Measurements from ENCODE around the gene TMEM37. TPM values are rescaled to one million over a fixed set of nuclear protein-coding genes. Genes with fewer than 3 reads are reported as not detected.
"Not testable (repeated sequence)": the region's sequence is repeated elsewhere in the genome, so short reads cannot be mapped to it uniquely, and the experiment has no call there.

TMEM37 gene, protein sequence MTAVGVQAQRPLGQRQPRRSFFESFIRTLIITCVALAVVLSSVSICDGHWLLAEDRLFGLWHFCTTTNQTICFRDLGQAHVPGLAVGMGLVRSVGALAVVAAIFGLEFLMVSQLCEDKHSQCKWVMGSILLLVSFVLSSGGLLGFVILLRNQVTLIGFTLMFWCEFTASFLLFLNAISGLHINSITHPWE
- polyA plus RNA-seq (2014; cell fraction: cytosol; rRNA removed): 0.52 TPM in 1 of 2 replicates, not detected in the other
- not detected in 2 replicates for polyA plus RNA-seq (2014; cell fraction: nucleus; rRNA removed)

DNA sequence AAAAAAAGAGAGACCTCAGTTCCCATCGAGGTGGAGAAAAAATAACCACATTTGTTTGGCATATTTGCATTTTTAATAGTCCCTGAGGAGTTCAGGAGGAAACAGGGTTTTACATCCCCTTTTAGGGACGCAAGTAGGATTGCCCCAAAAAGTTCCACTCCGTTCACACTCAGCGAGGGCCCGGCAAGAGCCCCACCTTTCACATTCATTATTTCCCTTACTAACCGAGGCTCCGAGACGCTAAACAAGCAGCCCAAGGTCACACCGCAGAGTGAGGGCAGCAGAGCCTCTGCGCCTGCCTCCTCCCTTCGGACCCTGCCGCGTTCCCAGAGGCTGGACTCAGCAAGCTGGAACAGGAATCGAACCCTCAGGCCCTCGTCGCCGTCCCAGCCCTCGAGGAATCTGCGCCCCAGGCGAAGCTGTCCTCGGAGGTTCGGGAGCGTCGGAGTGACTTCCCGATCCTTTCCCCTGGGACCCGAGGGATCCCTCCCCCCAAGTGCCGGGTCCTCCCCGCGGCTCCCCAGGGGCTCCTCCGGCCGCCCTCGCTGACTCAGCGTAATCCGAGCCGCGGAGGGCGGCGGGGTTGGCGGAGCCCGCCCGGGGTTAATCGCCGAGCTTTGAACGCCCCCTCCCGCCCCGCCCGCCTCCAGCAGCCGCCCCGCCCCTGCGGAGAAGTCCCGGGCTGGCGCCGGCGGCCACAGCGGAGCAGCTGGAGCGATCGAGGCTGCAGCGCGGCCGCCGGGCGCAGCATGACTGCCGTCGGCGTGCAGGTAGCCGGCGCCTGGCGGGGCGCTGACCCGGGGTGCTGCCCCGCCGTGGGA lies at the start of gene TMEM37:
Gene TMEM37, plus strand, starts transcription at position 700 of the 821 bp plus-strand sequence. Its CDS starts 50 bp downstream, at position 750.
- DNase-seq (ENCODE audit: low spot score): peak; percentile 45

DNA sequence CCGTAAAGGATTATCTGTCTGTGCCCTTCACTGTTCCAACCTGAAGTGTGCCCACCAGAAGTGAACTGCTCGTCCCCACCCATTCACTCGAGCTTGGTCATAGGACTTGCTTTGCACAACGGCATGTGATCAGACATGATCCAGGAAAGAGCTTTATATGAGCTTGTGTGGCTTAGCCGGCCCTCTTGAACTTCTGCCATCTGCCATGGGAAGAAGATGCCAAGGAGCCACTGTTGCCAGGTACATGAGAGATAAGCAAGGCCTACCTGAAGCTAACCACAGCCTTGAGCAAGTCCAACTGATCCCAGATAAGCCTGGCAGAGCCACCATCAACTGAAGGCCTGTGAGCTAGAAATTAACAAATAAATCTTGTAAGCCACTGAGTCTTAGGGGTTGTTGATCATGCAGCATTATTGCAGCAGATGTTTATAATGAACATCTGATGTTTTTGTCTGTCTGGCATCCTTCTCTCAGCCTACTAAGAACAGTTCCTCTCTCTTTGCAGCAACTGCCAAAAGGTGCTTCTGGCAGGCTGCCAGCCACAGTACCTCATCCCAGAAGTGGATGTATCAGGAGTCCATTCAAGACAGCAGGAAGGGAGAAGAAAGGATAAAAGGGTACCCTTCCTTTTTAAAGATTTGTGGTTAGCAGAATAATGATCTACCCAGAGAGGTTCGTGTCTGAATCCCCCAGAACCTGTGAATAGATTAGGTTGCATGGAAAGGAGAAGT lies 48.1 kb upstream of the TMEM37 start:
- no peak for DNase-seq (ENCODE audit: low spot score)

DNA sequence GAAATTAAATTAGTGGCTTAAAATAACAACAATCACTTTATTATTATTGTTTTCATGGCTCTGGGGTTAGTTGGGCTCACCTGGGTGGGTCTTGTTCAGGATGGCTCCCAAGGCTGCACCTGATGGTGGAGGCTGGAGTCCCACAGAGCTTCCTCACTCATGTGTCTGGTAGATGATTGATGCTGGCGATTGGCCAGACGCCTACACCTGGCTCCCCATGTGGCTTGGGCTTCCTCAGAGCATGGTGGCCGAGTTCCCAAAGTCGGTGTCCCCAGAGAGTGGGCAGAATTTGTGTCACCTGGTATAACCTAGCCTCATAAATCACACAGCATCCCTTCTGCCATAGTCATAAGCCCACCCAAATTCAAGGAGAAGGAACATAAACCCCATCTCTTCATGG lies 46.7 kb upstream of the TMEM37 start:
- DNase-seq (ENCODE audit: low spot score): no peak

DNA sequence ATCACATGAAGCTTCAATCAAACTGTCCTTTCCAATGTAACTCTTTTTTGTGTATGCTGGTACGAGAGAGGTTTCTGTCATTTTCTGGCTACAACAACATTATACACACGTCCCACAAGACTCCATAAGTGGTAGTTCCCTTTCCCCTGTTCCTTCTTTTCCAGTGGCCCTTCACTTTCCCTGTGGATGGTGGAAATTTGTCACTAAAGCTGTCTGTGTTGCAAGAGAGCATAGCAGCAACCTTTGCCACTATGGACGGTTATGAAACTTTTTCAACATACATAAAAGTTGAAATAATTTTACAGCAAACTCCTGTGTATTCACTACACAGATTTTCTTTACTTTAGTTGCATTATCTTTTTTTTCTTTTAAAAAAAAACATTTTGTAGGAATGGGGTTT lies 46.2 kb upstream of the TMEM37 start:
- DNase-seq (ENCODE audit: low spot score): no peak

DNA sequence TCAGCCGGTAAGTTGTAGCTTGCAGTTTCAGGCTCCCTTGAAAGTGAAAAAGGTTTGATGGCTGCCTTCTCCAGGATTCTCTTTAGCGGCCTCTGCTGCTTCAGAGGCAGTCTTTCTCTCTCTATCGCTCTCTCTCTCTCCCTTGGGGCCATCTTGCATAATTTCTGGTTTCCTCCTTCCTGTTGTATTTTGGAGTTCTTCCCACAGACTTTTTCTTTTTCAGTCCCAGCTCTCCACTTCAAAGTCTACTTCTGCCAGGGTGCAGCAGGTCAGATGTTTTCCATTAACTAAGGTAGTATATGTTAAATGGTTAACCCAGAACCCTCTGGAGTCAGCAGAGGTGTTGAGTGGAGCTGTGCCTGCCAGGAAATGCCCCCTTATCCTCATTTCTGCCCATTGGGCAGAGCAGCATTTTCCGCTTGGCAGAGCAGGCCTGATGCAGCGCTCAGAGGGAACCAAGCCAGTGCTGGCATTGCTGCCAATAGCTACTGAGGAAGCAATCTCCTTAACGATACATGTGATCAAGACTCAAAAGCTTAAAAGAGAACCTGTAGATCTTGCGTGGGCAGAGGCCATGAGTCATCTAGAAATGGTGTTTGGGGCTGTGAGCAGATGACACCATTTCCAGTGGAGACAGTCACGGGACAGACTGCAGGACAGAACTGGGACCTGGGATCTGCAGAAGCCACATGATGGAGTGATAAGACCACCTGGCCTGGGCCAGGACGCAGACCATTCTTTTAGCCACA lies 44.1 kb upstream of the TMEM37 start:
- DNase-seq (ENCODE audit: low spot score): no peak

DNA sequence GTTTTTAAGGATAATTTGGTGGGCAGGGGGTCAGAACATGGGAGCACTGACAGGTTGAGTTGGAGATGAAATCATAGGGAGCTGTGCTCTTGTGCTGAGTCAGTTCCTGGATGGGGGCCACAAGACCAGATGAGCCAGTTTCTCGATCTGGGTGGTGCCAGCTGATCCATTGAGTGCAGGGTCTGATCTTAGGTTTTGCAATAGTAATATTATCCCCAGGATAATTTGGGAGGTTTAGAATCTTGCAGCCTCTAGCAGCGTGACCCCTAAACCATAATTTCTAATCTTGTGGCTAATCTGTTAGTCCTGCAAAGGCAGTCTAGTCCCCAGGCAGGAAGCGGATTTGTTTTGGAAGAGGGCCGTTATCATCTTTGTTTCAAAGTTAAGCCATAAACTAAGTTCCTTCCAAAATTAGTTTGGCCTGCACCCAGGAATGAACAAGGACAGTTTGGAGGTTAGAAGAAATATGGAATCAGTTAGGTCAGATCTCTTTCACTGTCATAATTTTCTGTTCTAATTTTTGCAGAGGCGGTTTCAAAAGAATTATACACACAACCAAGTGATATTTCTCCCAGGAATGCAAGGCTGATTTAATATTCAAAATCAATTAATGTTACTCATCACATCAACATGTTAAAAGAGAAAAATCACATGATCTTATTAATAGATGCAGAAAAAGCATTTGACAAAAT lies 41.9 kb upstream of the TMEM37 start:
- no peak for DNase-seq (ENCODE audit: low spot score)

- DNase-seq (ENCODE audit: low spot score): no peak
These were observed 37.5 kb upstream of the TMEM37 start for GRCh38 chr2:119393971-119394748.

DNA sequence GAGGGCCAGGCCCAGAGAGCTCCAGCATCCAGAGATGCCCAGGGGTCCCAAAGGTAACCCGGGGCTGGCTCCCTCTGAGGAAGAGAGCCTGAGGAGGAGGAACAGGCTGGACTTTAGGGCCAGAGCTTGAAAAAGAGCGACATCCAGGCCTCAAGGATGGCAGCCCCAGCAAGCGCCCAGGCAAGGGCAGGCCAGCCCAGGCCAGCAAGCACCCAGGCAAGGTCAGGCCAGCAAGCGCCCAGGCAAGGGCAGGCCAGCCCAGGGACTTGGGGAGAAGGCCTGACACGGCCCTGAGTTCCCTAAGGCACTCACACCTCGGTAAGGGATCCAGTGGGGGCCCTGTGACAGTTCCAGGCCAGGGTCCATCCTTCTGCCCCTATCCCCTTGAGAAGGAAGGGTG lies 34.5 kb upstream of the TMEM37 start:
- DNase-seq (ENCODE audit: low spot score): no peak

GRCh38 chr2:119402106-119402505 lies 29.5 kb upstream of the TMEM37 start:
- DNase-seq (ENCODE audit: low spot score): no peak

DNA sequence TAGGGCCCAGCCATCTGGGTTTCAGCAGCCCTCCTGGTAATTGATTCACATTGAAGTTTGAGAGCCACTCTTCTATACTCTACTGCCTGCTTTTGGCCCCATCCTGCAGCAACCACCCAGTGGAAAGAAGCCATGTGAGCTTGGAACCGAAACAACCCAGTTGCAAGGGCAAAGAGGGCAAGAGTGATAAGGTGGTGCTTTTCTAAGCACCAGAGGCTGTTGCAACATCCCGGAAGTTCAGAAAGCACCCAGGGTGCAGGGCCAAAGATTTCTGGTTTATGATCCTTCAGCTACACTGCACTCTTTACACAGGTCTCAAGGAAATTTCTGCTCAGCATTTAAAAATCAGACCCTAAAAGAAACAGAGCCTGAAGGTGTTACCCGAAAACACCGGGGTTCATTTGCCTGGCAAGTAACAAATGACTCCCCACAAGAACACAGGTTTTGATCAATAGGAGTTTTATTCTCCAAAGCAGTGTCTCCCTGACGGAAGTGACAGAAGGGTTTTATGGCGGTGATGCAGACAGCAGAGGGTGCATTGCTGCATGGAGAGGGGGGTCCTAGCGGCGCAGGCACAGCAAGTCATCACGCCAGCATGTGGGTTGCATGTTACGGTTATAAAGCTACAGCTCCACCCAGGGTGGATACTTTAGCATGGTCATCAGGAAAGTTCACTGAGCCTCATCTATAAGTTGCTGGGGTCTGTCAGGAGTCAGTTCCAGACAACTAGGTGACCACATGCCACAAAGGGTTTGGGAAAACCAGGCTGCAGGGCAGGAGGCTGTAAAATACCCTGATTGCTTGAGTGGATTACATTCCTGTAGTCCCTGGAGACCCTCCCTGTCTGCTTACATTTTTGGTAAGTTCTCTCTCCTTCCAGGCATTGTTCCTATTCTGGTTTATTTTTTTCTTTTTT lies 28.8 kb upstream of the TMEM37 start:
- DNase-seq (ENCODE audit: low spot score): no peak

DNA sequence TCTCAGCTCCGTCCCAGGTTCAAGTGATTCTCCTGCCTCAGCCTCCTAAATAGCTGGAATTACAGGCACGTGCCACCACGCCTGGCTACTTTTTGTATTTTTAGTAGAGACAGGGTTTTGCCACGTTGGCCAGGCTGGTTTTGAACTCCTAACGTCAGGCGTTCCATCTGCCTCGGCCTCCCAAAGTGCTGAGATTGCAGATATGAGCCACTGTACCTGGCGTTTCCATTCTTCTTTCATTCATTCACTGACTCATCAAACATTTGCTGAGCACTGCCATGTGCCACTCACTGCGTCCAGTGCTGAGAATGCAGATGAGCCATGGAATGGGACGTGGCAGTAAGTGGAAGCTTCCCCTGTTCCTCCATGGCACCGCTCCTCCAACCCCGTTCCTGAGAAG lies 28.0 kb upstream of the TMEM37 start:
- not testable (repeated sequence) for DNase-seq (ENCODE audit: low spot score)

GRCh38 chr2:119405151-119405550 lies 26.5 kb upstream of the TMEM37 start:
- no peak for DNase-seq (ENCODE audit: low spot score)

DNA sequence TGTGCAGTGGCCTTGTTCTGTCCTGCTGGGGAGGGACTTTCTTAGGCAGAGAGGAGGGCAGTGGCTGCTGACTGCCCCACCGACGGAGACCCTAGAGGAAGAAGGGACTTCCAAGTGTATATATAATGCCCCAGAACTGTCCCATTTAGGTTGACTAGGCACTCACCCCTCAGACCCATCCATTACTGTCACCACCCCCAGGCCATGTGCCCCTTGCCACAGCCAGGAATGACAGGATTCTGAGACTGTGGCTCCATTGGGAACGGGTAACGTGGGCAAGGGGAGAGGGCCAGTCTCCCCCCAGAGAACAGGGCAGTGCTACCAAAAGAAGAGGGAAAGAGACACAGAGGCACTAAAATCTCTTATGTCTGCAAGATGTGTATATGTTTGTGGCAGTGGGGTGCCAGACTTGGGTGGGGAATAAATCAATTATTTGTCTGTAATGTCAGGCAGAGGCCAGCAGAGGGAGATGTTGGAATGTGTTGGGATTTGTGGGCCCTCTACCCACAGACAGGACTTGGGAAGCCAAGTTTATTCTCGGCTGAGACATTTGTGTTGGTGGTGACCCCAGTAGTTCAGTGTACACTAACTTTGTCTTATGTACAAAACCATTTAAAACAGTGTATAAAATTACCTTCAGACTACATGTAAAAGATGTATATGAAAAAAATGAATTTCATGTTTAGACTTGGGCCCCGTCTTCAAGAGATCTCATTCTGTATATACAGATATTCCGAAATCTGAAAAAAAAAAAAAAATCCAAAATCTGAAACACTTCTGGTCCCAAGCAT lies 24.0 kb upstream of the TMEM37 start:
- peak; percentile 44 for DNase-seq (ENCODE audit: low spot score)

- DNase-seq (ENCODE audit: low spot score): no peak
These were observed 23.4 kb upstream of the TMEM37 start for GRCh38 chr2:119408221-119408619.

- DNase-seq (ENCODE audit: low spot score): no peak
These were observed 22.1 kb upstream of the TMEM37 start for GRCh38 chr2:119409506-119409905.

DNA sequence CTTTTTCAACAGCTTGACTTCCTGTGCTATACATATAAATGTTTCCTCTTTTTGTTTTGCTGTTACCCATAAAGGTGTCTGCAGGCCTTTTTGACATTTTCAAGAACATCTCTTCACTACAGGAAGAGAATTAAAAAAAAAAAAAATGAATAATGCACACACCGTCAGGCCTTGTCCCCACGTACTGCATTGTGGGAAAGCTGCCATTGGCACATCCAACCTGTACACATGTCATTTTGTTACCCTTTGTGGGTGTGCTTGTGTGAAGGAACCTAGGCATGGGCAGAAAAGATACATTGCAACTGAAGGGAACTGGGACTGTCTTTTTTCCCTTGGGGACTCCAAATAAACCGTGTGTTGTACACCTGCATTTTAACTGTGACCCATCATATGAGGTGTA lies 16.8 kb upstream of the TMEM37 start:
- DNase-seq (ENCODE audit: low spot score): no peak

- no peak for DNase-seq (ENCODE audit: low spot score)
These were observed 16.0 kb upstream of the TMEM37 start for GRCh38 chr2:119415630-119416029.

GRCh38 chr2:119416299-119416923 lies 15.2 kb upstream of the TMEM37 start:
- no peak for DNase-seq (ENCODE audit: low spot score)

Data from SK-N-DZ (cell line).